GM12873 (cell line): ENCODE data around the gene ACP2.

Experiments used
- CTCF ChIP-seq: IDR thresholded peaks from 2 replicates; pipeline ENCODE4 v1.5.1; 2012; ENCODE audit warnings: low read depth, mild to moderate bottlenecking, moderate library complexity, low read length, control low read depth; ENCODE audit not compliant: insufficient read depth; ENCODE audit errors: missing control alignments

The ACP2 gene

DNA sequence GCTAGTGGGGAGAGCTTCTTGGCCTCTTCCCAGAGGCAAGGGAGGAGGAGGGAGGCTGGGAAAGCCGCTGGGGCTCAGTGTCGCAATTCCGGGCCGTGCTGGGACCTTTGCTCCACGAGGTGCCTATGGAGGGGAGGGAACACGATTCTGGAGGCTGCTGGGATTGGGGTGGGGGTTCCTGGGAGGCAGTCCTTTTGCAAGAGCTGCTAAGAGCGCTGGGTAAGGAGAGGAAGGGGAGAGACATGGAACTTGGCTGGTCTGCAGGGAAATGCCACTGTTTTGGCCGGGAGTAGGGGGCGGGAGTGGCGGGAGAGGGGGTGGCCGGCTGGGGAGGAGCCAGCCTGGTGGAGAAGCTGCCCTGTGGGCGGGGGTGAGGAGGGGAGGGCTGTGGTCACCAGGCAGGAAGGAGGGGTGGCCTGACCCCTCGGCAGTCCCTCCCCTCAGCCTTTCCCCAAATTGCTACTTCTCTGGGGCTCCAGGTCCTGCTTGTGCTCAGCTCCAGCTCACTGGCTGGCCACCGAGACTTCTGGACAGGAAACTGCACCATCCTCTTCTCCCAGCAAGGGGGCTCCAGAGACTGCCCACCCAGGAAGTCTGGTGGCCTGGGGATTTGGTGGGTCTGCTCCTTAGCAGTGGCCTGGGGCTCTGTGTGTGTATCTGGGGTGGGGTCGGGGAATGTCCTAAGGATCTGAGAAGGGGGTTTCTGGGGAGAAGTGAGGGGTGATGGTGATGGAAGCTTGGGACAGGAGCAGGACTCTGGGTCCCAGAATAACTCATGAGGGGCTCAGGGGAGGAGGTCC lies 9.1 kb upstream of the ACP2 start, which contains the start of gene NR1H3:
TSS of gene NR1H3 (plus strand) at position 480 of the 800 bp plus-strand sequence. CDS start 1,221 bp downstream, outside the sequence.
- peak; percentile 41 for TF ChIP-seq CTCF

- no peak for TF ChIP-seq CTCF
These were observed 8.5 kb upstream of the ACP2 start for GRCh38 chr11:47257177-47257516.

DNA sequence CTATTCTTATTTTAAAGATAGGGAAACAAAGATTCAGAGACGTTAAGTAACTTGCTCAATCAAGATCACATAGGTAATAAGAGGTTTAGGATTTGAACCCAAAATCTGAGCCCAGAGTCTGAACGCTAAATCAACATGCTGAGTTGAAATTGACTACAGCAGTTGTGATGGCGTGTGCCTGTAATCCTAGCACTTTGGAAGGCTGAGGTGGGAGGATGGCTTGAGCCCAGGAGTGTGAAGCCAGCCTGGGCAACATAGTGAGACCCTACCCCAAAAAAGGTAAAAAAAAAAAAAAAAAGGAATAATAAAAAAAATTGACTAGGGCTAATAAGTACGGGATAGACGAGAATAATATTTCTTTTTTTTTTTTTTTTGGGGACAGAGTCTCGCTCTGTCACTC lies 7.8 kb upstream of the ACP2 start:
- TF ChIP-seq CTCF, result no peak

DNA sequence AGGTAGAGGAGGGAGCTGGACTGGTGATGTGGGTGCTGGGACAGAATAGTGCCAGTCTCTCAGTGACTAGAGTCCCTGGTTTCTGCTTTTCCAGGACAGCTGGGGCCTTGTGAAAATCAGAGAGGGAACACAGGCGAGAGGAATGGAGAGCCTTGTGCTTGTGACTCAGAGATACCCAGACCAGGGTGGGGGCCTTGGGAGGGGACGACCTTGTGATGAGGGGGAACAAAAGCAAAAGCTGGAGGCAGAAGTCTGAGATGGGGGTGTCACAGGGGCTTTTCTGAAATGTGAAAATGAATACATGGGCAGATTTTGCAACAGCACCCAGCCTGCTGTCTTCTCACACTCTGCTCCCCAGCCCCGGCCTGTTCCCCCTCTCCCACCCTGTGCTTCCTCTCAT lies 5.8 kb upstream of the ACP2 start:
- no peak for TF ChIP-seq CTCF

DNA sequence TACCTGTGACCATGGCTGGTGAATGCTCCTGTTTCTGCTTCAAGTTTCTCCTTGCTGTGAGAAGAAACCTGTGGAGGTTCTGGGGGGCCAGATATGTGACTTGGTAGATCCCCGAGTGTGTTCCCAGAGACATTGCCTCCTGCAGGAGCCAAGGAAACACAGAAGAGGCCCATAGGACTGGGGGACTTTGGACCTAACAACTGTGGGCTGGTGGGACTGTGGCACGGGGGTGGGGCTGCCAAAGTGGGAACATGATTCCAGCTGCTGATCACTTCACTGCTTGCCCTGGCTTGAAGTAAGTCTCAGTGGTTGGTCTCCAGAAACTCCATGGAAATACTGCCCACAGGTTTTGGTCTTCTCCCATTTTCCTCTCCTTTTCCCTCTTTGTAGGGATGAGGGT lies 5.0 kb upstream of the ACP2 start:
- TF ChIP-seq CTCF, result no peak

DNA sequence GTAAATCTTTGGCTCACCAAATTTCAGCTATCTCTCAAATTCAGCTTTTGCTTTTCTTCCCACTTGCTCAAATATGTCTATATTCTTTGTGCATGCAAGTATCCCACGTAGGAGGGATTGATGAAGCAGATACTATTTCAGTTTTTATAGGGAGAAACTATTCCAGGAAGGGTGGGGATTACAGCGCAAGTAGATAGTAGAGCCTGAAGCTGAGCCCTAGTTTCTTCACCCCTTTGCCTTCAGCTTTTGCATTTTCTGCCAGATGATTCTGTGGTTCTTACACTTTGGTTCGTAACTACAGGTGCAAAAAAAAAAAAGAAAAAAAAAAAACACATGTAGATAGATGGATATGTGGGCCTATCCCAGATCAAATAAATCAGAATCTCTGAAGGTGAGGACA lies 3.1 kb upstream of the ACP2 start:
- no peak for TF ChIP-seq CTCF

- no peak for TF ChIP-seq CTCF
These were observed 733 bp upstream of the ACP2 start for GRCh38 chr11:47249378-47249715.

- TF ChIP-seq CTCF, result no peak
These were observed 330 bp downstream of the ACP2 start for GRCh38 chr11:47248304-47248663.
